ENCODE data around the gene KCNA3. TPM values are rescaled to one million over a fixed set of nuclear protein-coding genes. Genes with fewer than 3 reads are reported as not detected.
A peak's percentile ranks its signal among the peaks of the same experiment; 100 is the strongest.

The KCNA3 gene
- total RNA-seq, 1 experiment from 2014 or later, result 0.59 TPM

- H3K36me3 ChIP-seq (replicated peaks; ENCODE audit: control insufficient read depth, insufficient read depth, low read length), result no peaks in the 10 kb centered on the region
- H3K4me3 ChIP-seq (ENCODE audit: insufficient read depth, low read depth, low read length), result no peak overlapping the region
- H3K27me3 ChIP-seq (ENCODE audit: control insufficient read depth, insufficient read depth, low read length), result no peaks in the 10 kb centered on the region; the same call in 1 of the 2 replicates
- DNase-seq, result no peak
These were observed 36.2 kb downstream of the KCNA3 start for GRCh38 chr1:110638556-110638955.

GRCh38 chr1:110638058-110638457, 36.7 kb downstream of the KCNA3 start:
- H3K36me3 ChIP-seq (replicated peaks; ENCODE audit: control insufficient read depth, insufficient read depth, low read length), result no peaks in the 10 kb centered on the region
- no peak for DNase-seq
- H3K4me3 ChIP-seq (ENCODE audit: insufficient read depth, low read depth, low read length), result no peak overlapping the region
- H3K27me3 ChIP-seq (ENCODE audit: control insufficient read depth, insufficient read depth, low read length), result no peaks in the 10 kb centered on the region; the same call in 1 of the 2 replicates

- Histone ChIP-seq H3K4me3 (ENCODE audit: insufficient read depth, low read depth, low read length) (no peak overlapping the region), H3K36me3 (replicated peaks; ENCODE audit: control insufficient read depth, insufficient read depth, low read length) (no peaks in the 10 kb centered on the region), H3K27me3 (ENCODE audit: control insufficient read depth, insufficient read depth, low read length) (no peaks in the 10 kb centered on the region; the same call in 1 of the 2 replicates)
- no peak for DNase-seq
These were observed 37.3 kb downstream of the KCNA3 start for GRCh38 chr1:110637475-110637874.

- Histone ChIP-seq H3K4me3 (ENCODE audit: insufficient read depth, low read depth, low read length) (no peak overlapping the region), H3K36me3 (replicated peaks; ENCODE audit: control insufficient read depth, insufficient read depth, low read length) (no peaks in the 10 kb centered on the region), H3K27me3 (ENCODE audit: control insufficient read depth, insufficient read depth, low read length) (no peaks in the 10 kb centered on the region; the same call in 1 of the 2 replicates)
- no peak for DNase-seq
These were observed 38.4 kb downstream of the KCNA3 start for GRCh38 chr1:110636149-110636935.

GRCh38 chr1:110635434-110635833, 39.3 kb downstream of the KCNA3 start:
- DNase-seq, result no peak
- Histone ChIP-seq H3K4me3 (ENCODE audit: insufficient read depth, low read depth, low read length) (no peak overlapping the region), H3K27me3 (ENCODE audit: control insufficient read depth, insufficient read depth, low read length) (no peaks in the 10 kb centered on the region; the same call in 1 of the 2 replicates), H3K36me3 (replicated peaks; ENCODE audit: control insufficient read depth, insufficient read depth, low read length) (no peaks in the 10 kb centered on the region)

- H3K4me3 ChIP-seq (ENCODE audit: insufficient read depth, low read depth, low read length), result no peak overlapping the region
- DNase-seq, result no peak
- no peaks in the 10 kb centered on the region; the same call in 1 of the 2 replicates for H3K27me3 ChIP-seq (ENCODE audit: control insufficient read depth, insufficient read depth, low read length)
- H3K36me3 ChIP-seq (replicated peaks; ENCODE audit: control insufficient read depth, insufficient read depth, low read length), result no peaks in the 10 kb centered on the region
These were observed 40.1 kb downstream of the KCNA3 start for GRCh38 chr1:110634455-110635311.

GRCh38 chr1:110634086-110634454, 40.7 kb downstream of the KCNA3 start:
- no peak overlapping the region for H3K4me3 ChIP-seq (ENCODE audit: insufficient read depth, low read depth, low read length)
- no peaks in the 10 kb centered on the region for H3K36me3 ChIP-seq (replicated peaks; ENCODE audit: control insufficient read depth, insufficient read depth, low read length)
- no peaks in the 10 kb centered on the region; the same call in 1 of the 2 replicates for H3K27me3 ChIP-seq (ENCODE audit: control insufficient read depth, insufficient read depth, low read length)
- DNase-seq, result no peak

- DNase-seq, result no peak
These were observed 41.1 kb downstream of the KCNA3 start for GRCh38 chr1:110633646-110634030.

GRCh38 chr1:110631836-110632620, 42.7 kb downstream of the KCNA3 start:
- DNase-seq, result no peak
- Histone ChIP-seq H3K4me3 (ENCODE audit: insufficient read depth, low read depth, low read length) (no peak overlapping the region), H3K27me3 (ENCODE audit: control insufficient read depth, insufficient read depth, low read length) (peaks cover 2% of the 10 kb centered on the region; the same call in 1 of the 2 replicates), H3K36me3 (replicated peaks; ENCODE audit: control insufficient read depth, insufficient read depth, low read length) (no peaks in the 10 kb centered on the region)

More at GRCh38 chr1:110633646-110634030, 41.1 kb downstream of the KCNA3 start:
- no peaks in the 10 kb centered on the region for H3K36me3 ChIP-seq (replicated peaks; ENCODE audit: control insufficient read depth, insufficient read depth, low read length)
- H3K4me3 ChIP-seq (ENCODE audit: insufficient read depth, low read depth, low read length), result no peak overlapping the region
- H3K27me3 ChIP-seq (ENCODE audit: control insufficient read depth, insufficient read depth, low read length), result no peaks in the 10 kb centered on the region; the same call in 1 of the 2 replicates

GRCh38 chr1:110630839-110631663, 43.7 kb downstream of the KCNA3 start:
- Histone ChIP-seq H3K4me3 (ENCODE audit: insufficient read depth, low read depth, low read length) (no peak overlapping the region), H3K36me3 (replicated peaks; ENCODE audit: control insufficient read depth, insufficient read depth, low read length) (no peaks in the 10 kb centered on the region), H3K27me3 (ENCODE audit: control insufficient read depth, insufficient read depth, low read length) (peaks cover 2% of the 10 kb centered on the region; the same call in 1 of the 2 replicates)
- DNase-seq, result peak; percentile 79

- Histone ChIP-seq H3K4me3 (ENCODE audit: insufficient read depth, low read depth, low read length) (no peak overlapping the region), H3K27me3 (ENCODE audit: control insufficient read depth, insufficient read depth, low read length) (peaks cover 2% of the 10 kb centered on the region; the same call in 1 of the 2 replicates), H3K36me3 (replicated peaks; ENCODE audit: control insufficient read depth, insufficient read depth, low read length) (no peaks in the 10 kb centered on the region)
- DNase-seq, result no peak
These were observed 46.2 kb downstream of the KCNA3 start for GRCh38 chr1:110628323-110629105.

- Histone ChIP-seq H3K36me3 (replicated peaks; ENCODE audit: control insufficient read depth, insufficient read depth, low read length) (no peaks in the 10 kb centered on the region), H3K27me3 (ENCODE audit: control insufficient read depth, insufficient read depth, low read length) (peaks cover 5% of the 10 kb centered on the region; the same call in 1 of the 2 replicates), H3K4me3 (ENCODE audit: insufficient read depth, low read depth, low read length) (no peak overlapping the region)
- no peak for DNase-seq
These were observed 47.0 kb downstream of the KCNA3 start for GRCh38 chr1:110627764-110628163.

- DNase-seq, result no peak
- peaks cover 9% of the 10 kb centered on the region for H3K27me3 ChIP-seq (ENCODE audit: control insufficient read depth, insufficient read depth, low read length)
- no peaks in the 10 kb centered on the region for H3K36me3 ChIP-seq (replicated peaks; ENCODE audit: control insufficient read depth, insufficient read depth, low read length)
- no peak overlapping the region for H3K4me3 ChIP-seq (ENCODE audit: insufficient read depth, low read depth, low read length)
These were observed 47.9 kb downstream of the KCNA3 start for GRCh38 chr1:110626889-110627288.

Data from H7 (cell line).